GM21381 (cell line): Measurements from ENCODE around the gene DENND4A.
"Not testable (repeated sequence)": the region's sequence is repeated elsewhere in the genome, so short reads cannot be mapped to it uniquely, and the experiment has no call there.

Experiments
- ATAC-seq: cut with Tn5 transposase; IDR thresholded peaks from one replicate; pipeline ENCODE4 v1.9.1; 2021; ENCODE audit warnings: mild to moderate bottlenecking, moderate library complexity; ENCODE audit not compliant: unreplicated experiment

The DENND4A gene

GRCh38 chr15:65761210-65761926 is 30.7 kb downstream of the DENND4A start:
- no peak for ATAC-seq

GRCh38 chr15:65759441-65759840 is 32.7 kb downstream of the DENND4A start:
- no peak for ATAC-seq

DNA sequence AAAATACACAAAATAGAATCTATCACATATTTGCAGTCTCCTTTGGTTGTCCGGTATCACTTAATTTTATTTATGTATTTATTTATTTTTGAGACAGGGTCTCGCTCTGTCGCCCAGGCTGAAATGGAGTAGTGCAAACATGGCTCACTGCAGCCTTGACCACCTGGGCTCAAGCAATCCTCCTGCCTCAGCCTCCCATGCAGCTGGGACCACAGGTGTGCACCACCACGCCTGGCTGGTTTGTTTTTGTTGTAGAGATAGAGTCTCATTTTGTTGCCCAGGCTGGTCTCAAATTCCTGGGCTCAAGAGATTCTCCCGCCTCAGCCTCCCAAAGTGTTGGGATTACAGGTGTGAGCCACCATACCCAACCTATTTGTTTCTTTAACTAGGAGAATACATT is 33.9 kb downstream of the DENND4A start:
- ATAC-seq: no peak

DNA sequence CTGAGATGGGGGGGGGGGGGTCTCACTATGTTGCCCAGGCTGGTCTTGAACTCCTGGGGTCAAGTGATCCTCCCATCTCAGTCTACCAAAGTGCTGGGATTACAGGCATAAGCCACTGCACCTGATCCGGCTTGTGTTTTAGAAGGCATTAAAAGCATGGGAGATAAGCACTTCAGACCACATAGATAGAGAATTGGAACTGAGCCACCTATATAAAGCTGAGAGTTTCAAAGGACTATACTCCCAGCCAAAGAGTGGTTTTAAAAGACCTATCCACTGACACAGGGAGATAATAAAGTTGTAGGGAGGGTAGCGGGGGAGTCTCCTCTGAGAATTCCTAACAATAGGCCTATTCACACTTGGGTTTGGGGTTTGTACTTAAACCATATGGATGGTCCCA is 34.8 kb downstream of the DENND4A start:
- no peak for ATAC-seq

- no peak for ATAC-seq
Observed at GRCh38 chr15:65752151-65752700, 39.9 kb downstream of the DENND4A start.

- no peak for ATAC-seq
Observed at GRCh38 chr15:65751431-65751830, 40.7 kb downstream of the DENND4A start.

- no peak for ATAC-seq
Observed at GRCh38 chr15:65747265-65747664, 44.8 kb downstream of the DENND4A start.

DNA sequence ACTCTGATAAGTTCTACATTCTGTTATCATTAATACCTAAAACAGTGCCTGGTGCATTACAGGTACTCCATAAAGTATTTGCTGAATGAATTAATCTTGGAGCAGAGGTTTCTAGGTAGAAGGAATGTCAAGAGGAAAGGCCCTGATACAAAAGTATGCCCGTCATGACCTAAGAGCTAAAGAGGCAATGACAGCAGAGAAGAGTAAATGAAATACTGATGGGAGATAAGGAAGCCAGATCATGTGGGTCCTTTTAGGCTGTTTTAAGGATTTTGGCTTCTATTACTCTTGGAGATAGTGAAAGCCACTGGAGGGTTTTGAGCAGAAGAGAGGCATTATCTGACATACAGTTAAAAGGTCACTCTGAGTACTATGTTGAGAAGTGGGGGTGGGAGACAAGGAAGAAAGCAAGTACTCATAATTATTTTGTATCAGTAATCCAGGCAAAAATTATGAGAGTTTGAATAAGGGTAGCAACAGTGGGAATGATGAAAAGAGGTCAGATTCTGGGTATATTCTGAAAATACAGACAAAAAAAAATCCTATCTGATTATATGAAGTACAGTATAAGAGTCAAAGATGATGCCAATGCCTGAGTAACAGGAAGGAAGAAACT is 48.3 kb downstream of the DENND4A start:
- ATAC-seq: no peak

GRCh38 chr15:65740148-65740547 is 51.9 kb downstream of the DENND4A start:
- no peak for ATAC-seq

GRCh38 chr15:65738649-65739048 is 53.4 kb downstream of the DENND4A start:
- ATAC-seq: no peak

GRCh38 chr15:65733599-65733998 is 58.5 kb downstream of the DENND4A start:
- ATAC-seq: not testable (repeated sequence)

- ATAC-seq: no peak
Observed at GRCh38 chr15:65732698-65733097, 59.4 kb downstream of the DENND4A start.

DNA sequence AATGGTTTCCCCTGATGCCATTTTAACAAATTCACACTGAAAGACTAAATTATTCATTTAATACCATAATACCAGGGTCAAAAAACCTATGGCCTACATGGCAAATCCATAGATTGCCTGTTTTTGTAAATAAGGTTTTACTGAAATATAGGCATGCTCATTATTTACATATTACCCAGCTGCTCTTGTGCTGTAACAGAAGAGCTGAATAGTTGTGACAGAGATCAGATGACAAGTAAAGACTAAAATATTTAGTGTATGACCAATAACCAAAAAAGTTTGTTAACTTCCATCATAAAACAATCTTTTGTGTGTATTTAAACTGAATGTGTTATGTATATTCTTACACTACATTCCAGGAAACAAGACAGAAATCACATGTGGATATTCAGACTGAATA is 60.2 kb downstream of the DENND4A start:
- ATAC-seq: no peak

DNA sequence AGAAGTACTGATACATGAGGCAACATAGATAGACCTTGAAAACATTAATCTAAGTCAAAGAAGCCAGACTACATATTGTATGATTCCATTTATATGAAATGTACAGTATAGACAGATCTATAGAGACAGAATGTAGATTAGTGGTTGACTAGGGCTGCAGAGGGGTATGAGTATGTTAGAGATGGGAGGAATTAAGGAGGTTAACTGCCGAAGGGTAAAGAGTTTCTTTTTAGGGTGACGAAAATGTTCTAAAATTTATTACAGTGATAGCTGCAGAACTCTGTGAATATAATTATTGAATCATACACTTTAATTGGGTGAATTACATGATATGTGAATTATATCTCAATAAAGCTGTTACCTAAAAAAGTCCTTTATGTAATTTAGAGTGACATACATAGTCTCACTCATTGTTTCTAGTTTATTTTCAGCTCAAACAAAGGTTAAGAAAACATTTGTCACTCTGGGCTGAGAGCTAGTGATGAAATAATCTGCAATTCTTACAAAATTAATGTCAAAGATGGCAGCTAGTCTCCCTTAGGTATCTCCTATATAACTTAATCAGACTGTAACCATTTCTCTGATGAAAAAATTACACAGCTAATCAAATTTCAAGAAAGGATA is 61.4 kb downstream of the DENND4A start:
- no peak for ATAC-seq

GRCh38 chr15:65724464-65725215 is 67.5 kb downstream of the DENND4A start:
- no peak for ATAC-seq

DNA sequence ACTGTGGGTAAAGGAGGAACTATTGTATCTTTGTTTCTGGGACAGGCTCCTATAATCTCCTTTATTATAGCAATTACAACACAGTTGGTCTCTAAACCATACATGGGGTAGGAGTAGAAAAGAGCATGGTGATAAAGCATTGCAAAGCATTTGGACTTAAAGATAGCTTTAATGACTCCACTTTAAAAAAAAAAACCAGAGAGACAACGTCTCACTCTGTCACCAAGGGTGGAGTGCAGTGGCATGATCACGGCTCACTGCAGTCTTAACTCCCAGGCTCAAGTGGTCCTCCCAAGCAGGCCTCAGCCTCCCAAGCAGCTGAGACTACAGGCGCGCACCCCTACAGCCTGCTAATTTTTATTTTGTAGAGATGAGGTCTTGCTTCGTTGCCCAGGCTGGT is 68.2 kb downstream of the DENND4A start:
- ATAC-seq: no peak

- no peak for ATAC-seq
Observed at GRCh38 chr15:65722191-65722590, 69.9 kb downstream of the DENND4A start.

DNA sequence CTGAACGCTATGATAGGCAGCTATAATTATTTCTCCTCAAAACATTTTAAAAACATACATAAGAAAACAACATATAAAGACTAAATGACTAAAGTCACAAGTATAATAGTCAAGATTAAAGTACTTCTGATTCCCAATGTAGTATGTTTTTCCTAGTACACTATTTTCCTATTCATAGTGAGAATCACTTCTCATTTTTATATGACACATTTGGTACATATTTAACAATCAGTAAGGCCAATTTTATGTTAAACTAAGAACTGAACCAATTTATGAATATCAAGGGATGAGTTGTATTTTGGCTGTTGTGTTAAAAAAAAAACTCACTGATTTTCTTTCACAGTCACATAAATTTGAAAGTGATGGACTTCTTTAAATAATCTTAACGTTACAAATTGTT is 79.7 kb downstream of the DENND4A start:
- no peak for ATAC-seq

- ATAC-seq: no peak
Observed at GRCh38 chr15:65695081-65695480, 97.0 kb downstream of the DENND4A start.

DNA sequence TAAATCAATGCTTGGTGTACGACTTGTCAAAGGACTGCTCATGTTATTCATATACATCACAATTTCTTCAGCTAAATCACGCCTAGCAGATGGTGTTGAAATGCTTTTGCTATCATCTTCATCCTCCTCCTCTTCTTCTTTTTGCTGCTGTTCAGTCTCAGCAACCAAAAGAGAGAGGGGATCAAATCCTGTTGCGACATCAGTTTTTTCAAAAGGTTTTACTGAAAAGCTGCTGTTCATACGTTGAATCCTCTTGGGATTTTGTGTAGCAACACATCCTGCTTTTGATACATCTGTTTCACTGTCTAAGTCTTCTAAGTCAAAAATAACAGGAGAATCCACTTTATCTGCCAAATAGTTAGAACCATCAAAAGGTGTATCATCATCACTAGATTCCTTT is 101.3 kb downstream of the DENND4A start:
- no peak for ATAC-seq

GRCh38 chr15:65690173-65690572 is 101.9 kb downstream of the DENND4A start:
- ATAC-seq: no peak
